CD4-positive, alpha-beta T cell treated with Interferon gamma for 1 hour (primary cell): ENCODE measurements around the gene POLR3GL.

Source experiments
- DNase-seq: peaks from one replicate; pipeline ENCODE4 v3.0.0-alpha.2; 2020

The POLR3GL gene

DNA sequence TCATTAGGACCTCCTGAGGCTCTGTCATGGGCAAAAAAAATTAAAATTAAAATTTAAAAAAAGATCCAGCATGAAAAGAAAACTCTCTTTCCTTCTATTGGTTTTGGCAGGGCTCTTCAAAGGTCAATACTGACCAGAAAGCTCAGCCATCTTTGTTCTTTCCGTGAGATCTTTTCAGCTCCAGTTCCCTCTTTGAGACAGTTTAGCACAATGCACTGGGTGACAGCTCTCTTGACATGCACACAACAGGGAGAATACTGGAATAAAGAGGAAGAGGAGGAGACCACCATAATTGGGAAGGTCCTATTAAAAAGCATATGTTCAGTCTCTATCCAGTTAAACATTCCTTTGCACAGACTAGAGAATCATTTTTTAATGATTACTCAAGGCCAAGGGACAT, 13.0 kb upstream of the POLR3GL start:
- no peak for DNase-seq

DNA sequence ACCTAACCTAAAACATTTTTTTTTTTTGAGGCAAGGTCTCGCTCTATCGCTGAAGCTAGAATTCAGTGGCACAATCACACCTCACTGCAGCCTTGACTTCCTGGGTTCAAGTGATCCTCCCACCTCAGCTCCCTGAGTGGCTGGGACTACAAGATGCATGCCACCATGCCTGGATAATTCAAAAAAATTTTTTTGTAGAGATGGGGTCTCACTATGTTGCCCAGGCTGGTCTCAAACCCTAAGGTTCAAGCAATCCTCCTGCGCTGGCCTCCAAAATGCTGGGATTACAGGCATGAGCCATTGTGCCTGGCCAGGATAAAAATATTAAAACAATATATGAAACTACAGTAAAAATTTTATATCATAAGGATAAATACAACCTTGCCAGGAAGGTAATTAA, 11.6 kb upstream of the POLR3GL start:
- DNase-seq = no peak

DNA sequence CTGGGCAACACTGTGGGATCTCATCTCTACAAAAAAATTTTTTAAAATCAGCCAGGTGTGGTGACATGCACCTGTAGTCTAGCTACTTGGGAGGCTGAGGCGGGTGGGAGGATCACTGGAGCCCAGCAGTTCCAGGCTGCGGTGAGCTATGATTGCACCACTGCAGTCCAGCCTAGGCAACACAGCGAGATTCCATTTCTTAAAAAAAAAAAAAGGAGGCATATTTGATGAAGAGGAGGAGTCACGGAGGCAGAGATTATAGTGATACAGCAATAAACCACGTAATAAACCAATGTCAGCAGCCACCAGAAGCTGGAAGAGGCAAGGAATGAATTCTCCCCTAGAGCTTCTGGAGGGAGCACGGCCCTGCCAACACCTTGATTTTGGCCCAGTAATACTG, 10.6 kb upstream of the POLR3GL start:
- no peak for DNase-seq

- no peak for DNase-seq
Observed at GRCh38 chr1:145955436-145955835, 9.1 kb upstream of the POLR3GL start.

- DNase-seq = no peak
Observed at GRCh38 chr1:145956361-145956760, 8.1 kb upstream of the POLR3GL start.

- DNase-seq = no peak
Observed at GRCh38 chr1:145956781-145957442, 7.6 kb upstream of the POLR3GL start.

DNA sequence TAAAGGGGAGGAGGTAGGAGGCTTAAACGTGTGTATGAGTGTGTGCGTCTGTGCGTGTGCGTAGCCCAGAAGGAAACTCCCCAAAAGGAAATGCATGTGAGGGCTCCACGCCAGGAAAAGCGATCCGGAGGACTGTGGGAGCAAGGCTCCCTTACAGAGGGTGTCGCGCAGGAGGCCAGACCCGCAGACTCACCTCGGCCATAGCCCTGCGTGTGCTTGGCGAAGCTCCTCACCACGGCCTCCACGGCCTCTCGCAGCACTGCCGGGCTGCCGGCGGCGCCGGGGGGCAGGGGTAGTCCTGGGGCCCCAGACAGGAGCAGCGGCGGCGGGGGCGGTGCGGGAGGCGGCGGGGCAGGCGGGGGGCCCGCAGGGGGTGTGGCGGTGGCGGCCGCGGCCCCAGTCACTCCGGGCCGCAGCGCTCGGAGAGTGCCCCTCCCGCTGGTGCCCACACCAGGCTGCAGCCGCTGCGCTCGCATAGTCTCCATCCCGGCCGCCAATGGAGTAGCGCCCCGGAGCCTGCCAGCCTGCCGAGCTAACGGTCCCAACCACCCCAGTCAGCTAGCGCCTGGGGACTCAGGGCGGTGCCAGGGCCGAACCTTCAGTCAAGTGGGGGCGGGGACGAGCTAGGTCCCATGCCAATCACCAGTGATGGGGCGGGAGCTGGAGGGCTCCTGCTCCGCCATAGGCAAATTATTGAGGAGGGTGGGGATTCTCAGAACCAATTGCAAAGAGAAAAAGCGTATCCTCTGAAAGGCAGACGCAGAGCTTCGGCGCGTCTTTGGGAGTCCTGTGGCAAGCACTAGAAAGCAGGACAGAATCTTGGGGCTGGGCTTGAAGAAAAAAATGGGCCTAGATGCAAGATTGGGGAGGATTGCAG, 6.8 kb upstream of the POLR3GL start, which contains the start of gene LIX1L:
LIX1L (minus strand) TSS at position 575 of the 877 bp plus-strand sequence; CDS start at position 485, 90 bp downstream.
- DNase-seq = peak; percentile 93

GRCh38 chr1:145958734-145959133, 5.8 kb upstream of the POLR3GL start:
- no peak for DNase-seq

DNA sequence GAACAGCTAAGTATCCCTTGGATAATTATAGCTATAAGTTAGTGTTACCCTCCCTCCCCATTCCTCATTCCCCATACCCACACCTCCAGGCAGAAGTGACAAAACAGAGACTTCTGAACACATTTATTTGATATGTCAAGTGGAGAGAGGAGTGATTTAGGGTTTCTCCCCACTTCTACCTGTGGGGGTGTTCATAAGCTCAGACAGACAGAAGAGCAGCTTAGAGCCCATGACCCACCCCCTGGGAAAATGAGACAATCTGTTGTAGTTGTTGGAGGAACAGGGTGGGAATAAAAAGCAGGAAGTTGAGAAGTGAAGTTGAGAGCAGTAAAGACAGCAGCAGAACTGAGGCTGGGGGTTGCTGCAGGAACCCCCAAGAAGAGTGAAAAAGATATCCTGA, 5.2 kb upstream of the POLR3GL start:
- no peak for DNase-seq

GRCh38 chr1:145959957-145960467, 4.5 kb upstream of the POLR3GL start:
- no peak for DNase-seq

- DNase-seq = peak; percentile 46
Observed at GRCh38 chr1:145960468-145961108, 3.9 kb upstream of the POLR3GL start.

GRCh38 chr1:145961109-145961424, 3.4 kb upstream of the POLR3GL start:
- no peak for DNase-seq

DNA sequence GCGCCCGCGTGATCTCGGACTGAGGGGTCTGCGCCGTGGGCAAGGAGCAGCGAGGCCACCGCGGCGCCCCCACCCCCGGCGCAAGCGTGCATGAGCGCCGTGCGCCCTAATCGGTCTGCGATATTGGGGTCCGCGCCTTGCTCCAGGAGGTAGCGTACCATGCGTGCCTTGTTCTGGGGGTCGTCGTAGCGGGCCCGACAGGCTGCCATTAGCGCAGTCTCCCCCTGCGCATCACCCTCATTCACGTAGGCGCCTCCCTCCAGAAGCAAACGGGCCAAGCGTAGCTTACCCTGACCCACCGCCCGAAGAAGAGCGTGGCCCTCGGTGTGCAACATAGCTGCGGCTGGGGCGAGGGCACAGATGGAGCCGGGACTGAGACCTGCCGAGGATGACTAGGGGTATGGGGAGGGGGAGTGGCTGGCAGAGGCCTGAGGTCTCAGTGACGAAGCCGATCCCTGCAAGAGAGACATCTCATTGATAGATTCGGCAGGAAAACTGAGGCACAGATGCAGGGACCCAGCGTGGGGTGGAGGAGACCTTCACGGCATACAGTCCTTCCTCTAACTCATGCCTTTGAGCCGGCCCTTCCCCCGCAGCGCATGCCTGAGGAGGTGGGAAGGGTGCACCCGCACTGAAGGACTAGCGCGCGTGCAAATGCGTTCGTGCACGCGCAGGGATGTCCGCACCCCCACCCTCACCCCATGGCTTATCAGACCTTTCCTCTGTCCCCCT, 2.9 kb upstream of the POLR3GL start:
- DNase-seq = peak; percentile 36

GRCh38 chr1:145962157-145963102, 2.1 kb upstream of the POLR3GL start:
- DNase-seq = peak; percentile 7

GRCh38 chr1:145963265-145964019, 1.0 kb upstream of the POLR3GL start:
- DNase-seq = no peak

- DNase-seq = no peak
Observed at GRCh38 chr1:145965119-145965744, 742 bp downstream of the POLR3GL start.

DNA sequence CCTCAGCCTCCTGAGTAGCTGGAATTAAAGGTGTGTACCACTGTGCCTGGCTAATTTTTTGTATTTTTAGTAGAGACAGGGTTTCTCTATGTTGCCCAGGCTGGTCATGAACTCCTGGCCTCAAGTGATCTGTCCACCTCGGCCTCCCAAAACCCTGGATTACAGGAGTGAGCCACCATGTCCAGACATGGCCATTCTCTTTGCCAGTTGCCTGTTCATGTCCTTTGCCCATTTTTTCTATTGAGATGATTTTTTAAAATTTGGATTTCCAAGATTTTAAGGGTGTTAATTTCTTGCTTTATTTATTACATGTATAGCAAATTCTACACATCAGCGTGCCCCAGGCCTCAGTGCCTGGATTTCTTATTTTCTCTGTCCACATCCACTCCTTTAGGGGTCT, 2.8 kb downstream of the POLR3GL start:
- DNase-seq = no peak

- DNase-seq = no peak
Observed at GRCh38 chr1:145972580-145972979, 8.1 kb downstream of the POLR3GL start.

- DNase-seq = no peak
Observed at GRCh38 chr1:145974721-145975120, 10.2 kb downstream of the POLR3GL start.

- DNase-seq = no peak
Observed at GRCh38 chr1:145975216-145975615, 10.7 kb downstream of the POLR3GL start.
